ENCODE measurements around the gene RTF2.
A peak's percentile ranks its signal among the peaks of the same experiment; 100 is the strongest.

The RTF2 gene

GRCh38 chr20:56426926-56427325 lies 41.5 kb upstream of the RTF2 start:
- no peaks in the 10 kb centered on the region for H3K4me1 ChIP-seq (ENCODE audit: insufficient read depth, poor library complexity, severe bottlenecking)
- no peak overlapping the region for H3K27ac ChIP-seq (ENCODE audit: poor library complexity, severe bottlenecking)
- no peaks in the 10 kb centered on the region for H3K27me3 ChIP-seq (ENCODE audit: insufficient read depth, poor library complexity, severe bottlenecking)
- ATAC-seq (ENCODE audit: low read depth) (no peak), DNase-seq (ENCODE audit: low spot score) (no peak)
- no peaks in the 10 kb centered on the region for H3K36me3 ChIP-seq (ENCODE audit: low read depth)
- TF ChIP-seq CTCF (IDR thresholded peaks at IDR 0.05; ENCODE audit: poor library complexity, severe bottlenecking): no peak
- H3K9me3 ChIP-seq (ENCODE audit: severe bottlenecking): no peaks in the 10 kb centered on the region
- H3K4me3 ChIP-seq (ENCODE audit: severe bottlenecking): no peak overlapping the region

- no peak for ATAC-seq (ENCODE audit: low read depth)
- H3K4me1 ChIP-seq (ENCODE audit: insufficient read depth, poor library complexity, severe bottlenecking): no peaks in the 10 kb centered on the region
- no peak overlapping the region for H3K27ac ChIP-seq (ENCODE audit: poor library complexity, severe bottlenecking)
- H3K4me3 ChIP-seq (ENCODE audit: severe bottlenecking): no peak overlapping the region
- no peaks in the 10 kb centered on the region for H3K36me3 ChIP-seq (ENCODE audit: low read depth)
- no peak for DNase-seq (ENCODE audit: low spot score)
- H3K27me3 ChIP-seq (ENCODE audit: insufficient read depth, poor library complexity, severe bottlenecking): no peaks in the 10 kb centered on the region
- no peaks in the 10 kb centered on the region for H3K9me3 ChIP-seq (ENCODE audit: severe bottlenecking)
- TF ChIP-seq CTCF (IDR thresholded peaks at IDR 0.05; ENCODE audit: poor library complexity, severe bottlenecking): no peak
Measured at GRCh38 chr20:56427797-56428196, 40.6 kb upstream of the RTF2 start.

- H3K27ac ChIP-seq (ENCODE audit: poor library complexity, severe bottlenecking): no peak overlapping the region
- H3K4me1 ChIP-seq (ENCODE audit: insufficient read depth, poor library complexity, severe bottlenecking): no peaks in the 10 kb centered on the region
- H3K9me3 ChIP-seq (ENCODE audit: severe bottlenecking): no peaks in the 10 kb centered on the region
- DNase-seq (ENCODE audit: low spot score): no peak
- peak; percentile 6; the same call in 1 of the 3 replicates for ATAC-seq (ENCODE audit: low read depth)
- H3K27me3 ChIP-seq (ENCODE audit: insufficient read depth, poor library complexity, severe bottlenecking): no peaks in the 10 kb centered on the region
- no peak overlapping the region for H3K4me3 ChIP-seq (ENCODE audit: severe bottlenecking)
- no peak for TF ChIP-seq CTCF (IDR thresholded peaks at IDR 0.05; ENCODE audit: poor library complexity, severe bottlenecking)
- H3K36me3 ChIP-seq (ENCODE audit: low read depth): no peaks in the 10 kb centered on the region
Measured at GRCh38 chr20:56428410-56428809, 40.0 kb upstream of the RTF2 start.

- TF ChIP-seq CTCF (IDR thresholded peaks at IDR 0.05; ENCODE audit: poor library complexity, severe bottlenecking): no peak
- no peak overlapping the region for H3K27ac ChIP-seq (ENCODE audit: poor library complexity, severe bottlenecking)
Measured at GRCh38 chr20:56428881-56429280, 39.5 kb upstream of the RTF2 start.

GRCh38 chr20:56429502-56429901 lies 38.9 kb upstream of the RTF2 start:
- TF ChIP-seq CTCF (IDR thresholded peaks at IDR 0.05; ENCODE audit: poor library complexity, severe bottlenecking): no peak
- DNase-seq (ENCODE audit: low spot score): no peak
- no peaks in the 10 kb centered on the region for H3K4me1 ChIP-seq (ENCODE audit: insufficient read depth, poor library complexity, severe bottlenecking)
- no peak overlapping the region for H3K4me3 ChIP-seq (ENCODE audit: severe bottlenecking)
- peak; percentile 38; the same call in 2 of the 3 replicates for ATAC-seq (ENCODE audit: low read depth)
- H3K27me3 ChIP-seq (ENCODE audit: insufficient read depth, poor library complexity, severe bottlenecking): no peaks in the 10 kb centered on the region
- no peaks in the 10 kb centered on the region for H3K9me3 ChIP-seq (ENCODE audit: severe bottlenecking)
- H3K27ac ChIP-seq (ENCODE audit: poor library complexity, severe bottlenecking): no peak overlapping the region
- H3K36me3 ChIP-seq (ENCODE audit: low read depth): no peaks in the 10 kb centered on the region

More at GRCh38 chr20:56428881-56429280, 39.5 kb upstream of the RTF2 start:
- Histone ChIP-seq H3K4me3 (ENCODE audit: severe bottlenecking) (no peak overlapping the region), H3K36me3 (ENCODE audit: low read depth) (no peaks in the 10 kb centered on the region), H3K27me3 (ENCODE audit: insufficient read depth, poor library complexity, severe bottlenecking) (no peaks in the 10 kb centered on the region), H3K4me1 (ENCODE audit: insufficient read depth, poor library complexity, severe bottlenecking) (no peaks in the 10 kb centered on the region), H3K9me3 (ENCODE audit: severe bottlenecking) (no peaks in the 10 kb centered on the region)
- DNase-seq (ENCODE audit: low spot score) (no peak), ATAC-seq (ENCODE audit: low read depth) (no peak)
